ENCODE data around the gene CDH23.

Gene CDH23

DNA sequence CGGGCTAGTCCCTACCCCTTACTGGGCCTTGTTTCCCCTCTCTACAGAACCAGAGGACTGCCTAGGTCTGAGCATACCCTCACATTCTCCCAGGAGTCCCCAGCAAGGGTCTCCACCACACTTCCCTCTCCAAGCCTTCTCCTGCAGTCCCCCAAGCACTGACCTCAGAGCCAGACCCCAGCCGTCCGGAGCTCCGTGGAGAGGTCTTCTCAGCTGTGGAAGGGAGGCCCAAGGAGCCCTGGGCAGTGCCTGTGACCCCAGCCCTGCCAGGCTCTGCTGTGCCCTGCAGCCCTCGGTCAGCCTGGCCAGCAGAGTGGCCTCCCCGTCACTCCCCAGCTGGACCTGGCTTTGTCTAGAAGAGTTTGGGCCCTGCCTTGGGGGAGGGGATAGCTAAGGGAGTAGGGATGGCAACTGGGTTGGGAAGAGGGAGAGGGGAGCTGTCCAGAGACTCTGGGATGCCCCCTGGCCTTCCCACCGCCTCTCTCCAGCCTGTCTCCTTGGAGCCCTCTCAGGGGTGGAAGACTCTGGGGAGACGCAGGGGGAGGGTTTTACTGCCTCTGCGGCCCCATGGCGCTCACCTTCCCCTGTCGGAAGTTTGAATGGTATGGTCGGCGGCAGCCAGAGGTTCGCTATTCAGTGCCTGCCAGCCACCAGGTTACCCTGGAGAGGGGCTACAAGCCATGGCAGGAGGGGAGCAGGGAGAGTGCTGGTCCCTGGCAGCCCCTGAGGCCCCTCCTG is 322.9 kb downstream of the CDH23 start, which contains the start of gene C10orf105:
Gene C10orf105 (minus strand): TSS at position 315 of the 738 bp plus-strand sequence. CDS start 3,441 bp downstream, outside the sequence.
- TF ChIP-seq, protein P1, sequence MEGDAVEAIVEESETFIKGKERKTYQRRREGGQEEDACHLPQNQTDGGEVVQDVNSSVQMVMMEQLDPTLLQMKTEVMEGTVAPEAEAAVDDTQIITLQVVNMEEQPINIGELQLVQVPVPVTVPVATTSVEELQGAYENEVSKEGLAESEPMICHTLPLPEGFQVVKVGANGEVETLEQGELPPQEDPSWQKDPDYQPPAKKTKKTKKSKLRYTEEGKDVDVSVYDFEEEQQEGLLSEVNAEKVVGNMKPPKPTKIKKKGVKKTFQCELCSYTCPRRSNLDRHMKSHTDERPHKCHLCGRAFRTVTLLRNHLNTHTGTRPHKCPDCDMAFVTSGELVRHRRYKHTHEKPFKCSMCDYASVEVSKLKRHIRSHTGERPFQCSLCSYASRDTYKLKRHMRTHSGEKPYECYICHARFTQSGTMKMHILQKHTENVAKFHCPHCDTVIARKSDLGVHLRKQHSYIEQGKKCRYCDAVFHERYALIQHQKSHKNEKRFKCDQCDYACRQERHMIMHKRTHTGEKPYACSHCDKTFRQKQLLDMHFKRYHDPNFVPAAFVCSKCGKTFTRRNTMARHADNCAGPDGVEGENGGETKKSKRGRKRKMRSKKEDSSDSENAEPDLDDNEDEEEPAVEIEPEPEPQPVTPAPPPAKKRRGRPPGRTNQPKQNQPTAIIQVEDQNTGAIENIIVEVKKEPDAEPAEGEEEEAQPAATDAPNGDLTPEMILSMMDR (IDR thresholded peaks at IDR 0.05; ENCODE audit: control insufficient read depth, insufficient read depth, low read depth, low read length, missing control alignments) = no peak
- no peak within 1 kb of the TSS for H3K4me3 ChIP-seq (ENCODE audit: control insufficient read depth, low read depth, low read length)
- no peak for DNase-seq (ENCODE audit: low read depth)

- TF ChIP-seq, protein P1 (IDR thresholded peaks at IDR 0.05; ENCODE audit: control insufficient read depth, insufficient read depth, low read depth, low read length, missing control alignments) = no peak
- DNase-seq (ENCODE audit: low read depth) = no peak
- H3K4me3 ChIP-seq (ENCODE audit: control insufficient read depth, low read depth, low read length) = no peak overlapping the region
Observed at GRCh38 chr10:71720288-71720687, 323.6 kb downstream of the CDH23 start.

DNA sequence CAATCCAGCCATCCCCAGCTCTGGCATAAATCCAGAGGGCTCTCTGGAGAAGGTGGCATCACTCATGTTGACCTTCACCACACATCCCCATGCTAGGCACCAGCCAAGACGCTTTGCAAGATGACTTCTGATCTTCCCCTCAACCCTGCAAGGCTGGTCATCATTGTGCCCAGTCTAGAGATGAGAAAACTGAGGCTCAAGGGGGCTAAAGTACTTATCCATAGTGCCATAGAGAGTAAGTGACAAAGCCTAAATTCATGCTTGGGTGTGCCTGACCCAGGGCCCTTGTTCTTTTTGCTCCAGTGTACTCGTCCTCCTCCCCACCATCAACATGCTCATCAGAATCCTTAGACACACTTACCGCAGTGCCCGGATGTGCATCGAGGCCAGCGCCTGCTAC is 324.6 kb downstream of the CDH23 start:
- TF ChIP-seq, protein P1 (IDR thresholded peaks at IDR 0.05; ENCODE audit: control insufficient read depth, insufficient read depth, low read depth, low read length, missing control alignments) = no peak
- no peak overlapping the region for H3K4me3 ChIP-seq (ENCODE audit: control insufficient read depth, low read depth, low read length)
- no peak for DNase-seq (ENCODE audit: low read depth)

GRCh38 chr10:71722849-71723248 is 326.1 kb downstream of the CDH23 start:
- no peak for DNase-seq (ENCODE audit: low read depth)
- H3K4me3 ChIP-seq (ENCODE audit: control insufficient read depth, low read depth, low read length) = no peak overlapping the region
- TF ChIP-seq, protein P1 (IDR thresholded peaks at IDR 0.05; ENCODE audit: control insufficient read depth, insufficient read depth, low read depth, low read length, missing control alignments) = no peak

- DNase-seq (ENCODE audit: low read depth) = no peak
- H3K4me3 ChIP-seq (ENCODE audit: control insufficient read depth, low read depth, low read length) = no peak overlapping the region
- TF ChIP-seq, protein P1 (IDR thresholded peaks at IDR 0.05; ENCODE audit: control insufficient read depth, insufficient read depth, low read depth, low read length, missing control alignments) = no peak
Observed at GRCh38 chr10:71723311-71723710, 326.6 kb downstream of the CDH23 start.

GRCh38 chr10:71724539-71724938 is 327.8 kb downstream of the CDH23 start:
- DNase-seq (ENCODE audit: low read depth) = no peak
- TF ChIP-seq, protein P1 (IDR thresholded peaks at IDR 0.05; ENCODE audit: control insufficient read depth, insufficient read depth, low read depth, low read length, missing control alignments) = no peak
- no peak overlapping the region for H3K4me3 ChIP-seq (ENCODE audit: control insufficient read depth, low read depth, low read length)
